GM21423 (cell line): ENCODE measurements around the gene USP49.

Source experiments
- ATAC-seq: cut with Tn5 transposase; IDR thresholded peaks from one replicate; pipeline ENCODE4 v1.9.1; 2021; ENCODE audit warnings: mild to moderate bottlenecking, moderate library complexity; ENCODE audit not compliant: unreplicated experiment

USP49 gene

DNA sequence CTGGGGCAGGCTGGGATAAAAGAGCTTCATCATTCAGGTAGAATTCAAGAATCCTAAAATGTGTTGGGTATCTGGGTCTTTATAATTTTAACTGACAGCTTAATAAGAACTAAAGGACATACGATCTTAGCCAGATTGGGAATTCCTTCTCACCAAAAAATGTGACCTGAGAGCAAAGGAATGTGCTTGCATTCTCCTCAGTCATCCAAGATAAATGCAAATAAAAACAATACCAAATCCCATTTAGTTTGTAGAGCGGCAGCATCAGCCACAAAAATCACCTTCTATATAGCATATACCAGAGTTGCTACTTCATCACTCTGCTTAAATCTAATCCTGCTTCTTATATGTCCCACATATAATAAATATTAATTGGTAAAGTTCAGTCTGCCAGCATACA lies 16.9 kb downstream of the USP49 start:
- no peak for ATAC-seq

DNA sequence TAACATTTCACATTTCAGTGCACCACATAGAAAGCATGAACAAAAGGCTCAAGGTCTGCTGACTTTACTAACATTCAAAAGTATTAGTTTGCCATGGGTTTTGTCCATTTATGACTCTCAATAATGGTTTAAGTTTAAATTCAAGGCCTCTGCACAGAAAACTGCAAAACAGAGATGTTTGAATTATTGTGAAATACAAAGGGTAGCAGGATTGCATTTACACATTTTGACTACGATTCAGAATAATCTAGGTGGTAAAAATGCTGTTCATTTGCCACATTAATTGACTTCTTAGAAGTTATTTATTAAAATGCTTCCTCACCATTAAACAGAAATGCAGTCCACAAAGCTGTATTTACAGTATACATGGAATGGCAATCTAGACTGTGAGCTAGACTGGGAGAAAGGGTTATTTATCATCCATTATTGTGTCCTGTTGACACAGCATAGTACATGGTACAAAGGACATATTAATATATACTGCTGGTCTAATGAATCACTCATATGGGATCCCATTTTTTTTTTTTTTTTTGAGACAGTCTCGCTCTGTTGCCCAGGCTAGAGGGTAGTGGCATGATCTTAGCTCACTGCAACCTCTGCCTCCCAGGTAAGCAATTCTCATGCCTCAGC lies 18.0 kb downstream of the USP49 start:
- ATAC-seq = no peak

DNA sequence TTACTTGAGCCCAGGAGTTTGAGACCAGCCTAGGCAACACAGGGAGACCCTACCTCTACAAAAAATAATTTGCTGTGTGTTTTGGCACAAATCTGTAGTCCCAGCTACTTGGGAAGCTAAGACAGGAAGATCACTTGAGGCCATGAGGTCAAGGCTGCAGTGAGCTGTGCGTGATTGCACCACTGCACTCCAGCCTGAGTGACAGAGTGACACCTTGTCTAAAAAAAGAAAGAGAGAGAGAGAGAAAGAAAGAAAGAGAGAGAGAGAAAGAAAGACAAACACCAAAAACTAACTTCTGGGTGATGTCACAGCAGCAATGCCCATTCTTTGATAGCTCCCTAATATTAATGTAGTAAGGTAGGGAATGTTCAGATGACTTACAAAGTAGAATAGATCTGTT lies 20.4 kb downstream of the USP49 start:
- no peak for ATAC-seq

GRCh38 chr6:41872147-41872546 lies 23.0 kb downstream of the USP49 start:
- ATAC-seq = no peak

- no peak for ATAC-seq
Observed at GRCh38 chr6:41871691-41872090, 23.5 kb downstream of the USP49 start.

DNA sequence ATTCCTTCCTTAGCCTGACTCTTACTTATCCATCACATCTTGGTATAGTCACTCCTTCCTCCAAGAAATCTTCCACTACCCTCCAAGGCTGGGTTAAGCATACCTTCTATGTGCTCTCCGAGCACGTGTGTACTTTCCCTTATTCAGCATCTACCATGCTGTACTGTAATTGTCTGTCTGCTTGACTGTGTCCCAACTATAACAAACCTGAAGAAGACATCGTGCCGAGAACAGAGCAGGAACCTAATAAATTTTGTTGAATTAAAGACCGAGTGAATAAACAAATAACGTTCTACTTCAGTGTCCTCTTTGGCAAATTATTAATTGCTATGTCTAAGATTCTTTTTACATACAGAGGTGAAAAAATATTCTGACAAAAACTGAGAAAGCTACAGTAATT lies 35.8 kb downstream of the USP49 start:
- no peak for ATAC-seq

DNA sequence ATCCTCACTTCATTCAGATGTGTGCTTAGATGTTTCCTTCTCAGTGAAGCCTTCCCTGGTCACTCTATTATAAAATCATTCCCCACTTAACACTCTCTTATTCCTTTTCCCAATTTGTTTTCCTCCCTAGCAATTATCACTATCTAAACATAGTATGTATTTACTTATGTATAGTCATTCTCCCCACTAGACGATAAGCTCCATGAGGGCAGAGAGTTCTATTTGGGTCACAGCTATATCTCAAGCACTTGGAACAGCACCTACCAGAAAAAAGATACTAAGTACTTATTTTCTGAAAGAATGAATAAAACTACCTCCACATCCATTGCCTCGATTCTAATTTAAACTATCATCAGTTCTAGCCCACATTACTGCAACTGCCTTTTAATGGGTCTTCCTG lies 36.5 kb downstream of the USP49 start:
- no peak for ATAC-seq

DNA sequence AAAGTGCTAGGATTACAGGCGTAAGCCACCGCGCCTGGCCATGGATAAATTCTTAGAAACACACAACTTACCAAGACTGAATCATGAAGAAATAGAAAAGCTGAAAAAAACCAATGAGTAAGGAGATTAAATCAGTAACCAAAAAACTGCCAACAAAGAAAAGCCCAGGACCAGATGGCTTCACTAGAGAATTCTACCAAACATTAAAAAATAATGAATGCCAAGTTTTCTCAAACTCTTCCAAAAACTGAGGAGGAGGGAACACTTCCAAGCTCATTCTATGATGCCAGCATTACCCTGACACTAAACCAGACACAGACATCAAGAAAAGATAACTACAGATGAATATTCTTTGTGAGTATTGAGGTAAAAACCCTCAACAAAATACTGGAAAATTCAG lies 44.3 kb downstream of the USP49 start:
- ATAC-seq = no peak

GRCh38 chr6:41846666-41847237 lies 48.4 kb downstream of the USP49 start:
- no peak for ATAC-seq

GRCh38 chr6:41843178-41843577 lies 52.0 kb downstream of the USP49 start:
- no peak for ATAC-seq

DNA sequence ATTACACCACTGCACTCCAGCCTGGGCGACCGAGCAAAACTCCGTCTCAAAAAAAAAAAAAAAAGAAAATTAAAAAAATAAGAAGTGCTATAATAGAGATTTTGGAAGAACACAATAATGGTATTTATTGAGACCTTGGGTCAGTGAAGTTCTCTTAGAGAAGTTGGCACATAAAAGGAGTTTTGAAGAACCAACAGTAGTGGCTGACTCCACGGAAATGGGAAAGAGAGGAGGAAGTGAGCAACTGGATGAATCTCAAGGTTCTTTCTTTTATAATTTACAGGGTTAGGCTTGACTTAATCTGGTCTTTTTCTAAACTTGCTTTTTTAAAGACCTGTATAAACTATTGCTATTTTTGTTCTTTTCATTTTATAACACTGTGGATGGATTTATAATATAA lies 54.8 kb downstream of the USP49 start:
- ATAC-seq = no peak

- ATAC-seq = no peak
Observed at GRCh38 chr6:41836660-41837052, 58.5 kb downstream of the USP49 start.

GRCh38 chr6:41836022-41836659 lies 59.0 kb downstream of the USP49 start:
- ATAC-seq = no peak

- no peak for ATAC-seq
Observed at GRCh38 chr6:41832263-41832662, 62.9 kb downstream of the USP49 start.

- no peak for ATAC-seq
Observed at GRCh38 chr6:41826343-41827022, 68.7 kb downstream of the USP49 start.

DNA sequence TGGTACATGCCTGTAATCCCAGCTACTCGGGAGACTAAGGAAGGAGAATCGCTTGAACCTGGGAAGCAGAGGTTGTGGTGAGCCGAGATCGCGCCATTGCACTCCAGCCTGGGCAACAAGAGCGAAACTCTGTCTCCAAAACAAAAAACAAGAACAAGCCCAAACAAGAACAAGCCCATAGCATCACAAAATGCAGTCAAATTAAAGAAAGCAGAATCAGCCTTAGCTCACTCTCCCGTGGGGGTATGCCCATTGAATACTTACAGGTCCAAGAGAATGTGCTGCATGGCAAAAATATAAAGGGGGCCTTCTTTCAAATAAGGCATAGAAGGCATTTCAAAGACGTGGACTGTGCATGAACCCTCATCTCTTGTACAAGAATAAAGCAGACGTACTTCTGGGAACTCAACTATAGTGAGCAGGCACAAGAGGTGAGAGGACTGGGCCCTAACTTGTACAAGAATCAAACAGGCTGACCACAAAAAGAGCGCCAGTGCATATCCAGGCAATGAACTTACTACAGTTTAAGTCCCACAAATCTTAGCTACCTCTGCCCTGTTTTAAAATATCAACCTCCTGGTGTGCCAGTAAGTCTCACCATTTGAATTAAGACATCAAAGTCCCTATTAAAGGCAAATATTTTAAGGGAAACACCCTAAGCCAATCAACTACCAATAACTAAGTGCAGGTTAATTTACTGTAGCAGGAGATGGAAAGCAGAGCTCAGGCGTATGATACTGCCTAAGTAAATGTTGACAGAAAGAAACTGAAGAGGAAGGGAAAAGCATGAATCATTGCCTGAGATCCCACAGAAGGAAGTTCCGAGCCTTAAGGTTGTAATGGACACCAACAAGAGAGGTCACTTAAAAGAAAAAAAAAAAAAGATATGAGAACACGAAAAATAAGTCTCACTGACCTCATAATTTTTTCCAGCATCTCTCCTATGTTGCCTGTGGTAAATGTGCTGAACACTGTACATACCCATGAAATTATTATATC lies 70.3 kb downstream of the USP49 start:
- no peak for ATAC-seq

DNA sequence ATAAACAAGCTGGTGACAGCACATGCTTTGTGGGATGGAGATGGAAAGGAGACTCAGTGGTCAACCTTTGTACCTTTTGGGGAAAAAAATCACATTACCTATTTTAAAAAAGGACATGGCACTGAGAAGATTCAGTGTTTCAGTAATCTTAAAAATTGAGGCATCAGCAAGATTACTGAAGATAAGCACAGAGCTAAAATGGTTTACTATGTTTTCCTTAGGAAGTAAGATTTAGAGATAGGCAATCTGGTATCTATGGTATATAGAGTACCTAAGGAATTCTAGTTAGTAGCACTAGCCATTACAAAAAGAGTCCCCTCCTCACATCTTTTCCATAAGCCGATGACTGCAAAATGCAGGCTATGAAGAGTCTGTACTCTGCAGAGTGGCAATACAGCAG lies 72.0 kb downstream of the USP49 start:
- no peak for ATAC-seq

GRCh38 chr6:41822021-41822420 lies 73.2 kb downstream of the USP49 start:
- no peak for ATAC-seq

- no peak for ATAC-seq
Observed at GRCh38 chr6:41821266-41821665, 73.9 kb downstream of the USP49 start.

GRCh38 chr6:41818271-41819054 lies 76.7 kb downstream of the USP49 start:
- ATAC-seq = no peak
